Activated naive CD4-positive, alpha-beta T cell (primary cell): ENCODE data around the gene STOML1.
"Not testable (repeated sequence)": the region's sequence is repeated elsewhere in the genome, so short reads cannot be mapped to it uniquely, and the experiment has no call there.

ENCODE experiments used
- DNase-seq, 4 experiments: peaks; one replicate each; lab custom pipeline; 2025; lab: John Stamatoyannopoulos, UW

The STOML1 gene

GRCh38 chr15:73987250-73987649 lies 4.8 kb downstream of the STOML1 start:
- no peak for DNase-seq

DNA sequence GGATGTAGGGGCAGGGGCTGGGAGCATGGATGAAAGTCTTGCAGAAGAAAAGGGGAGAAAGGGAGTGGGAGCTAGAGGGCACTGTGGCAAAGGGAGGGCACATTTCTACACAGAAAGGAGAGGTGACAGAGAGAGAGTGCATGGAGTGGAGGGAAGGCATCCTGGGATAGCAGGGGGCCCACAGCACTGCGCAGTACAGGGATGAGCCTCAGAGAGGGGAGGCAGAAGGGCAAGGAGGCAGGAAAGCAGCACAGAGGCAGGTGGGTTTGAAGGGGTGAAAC lies 5.4 kb downstream of the STOML1 start:
- DNase-seq, result no peak

GRCh38 chr15:73986055-73986775 lies 5.9 kb downstream of the STOML1 start:
- DNase-seq, result no peak

DNA sequence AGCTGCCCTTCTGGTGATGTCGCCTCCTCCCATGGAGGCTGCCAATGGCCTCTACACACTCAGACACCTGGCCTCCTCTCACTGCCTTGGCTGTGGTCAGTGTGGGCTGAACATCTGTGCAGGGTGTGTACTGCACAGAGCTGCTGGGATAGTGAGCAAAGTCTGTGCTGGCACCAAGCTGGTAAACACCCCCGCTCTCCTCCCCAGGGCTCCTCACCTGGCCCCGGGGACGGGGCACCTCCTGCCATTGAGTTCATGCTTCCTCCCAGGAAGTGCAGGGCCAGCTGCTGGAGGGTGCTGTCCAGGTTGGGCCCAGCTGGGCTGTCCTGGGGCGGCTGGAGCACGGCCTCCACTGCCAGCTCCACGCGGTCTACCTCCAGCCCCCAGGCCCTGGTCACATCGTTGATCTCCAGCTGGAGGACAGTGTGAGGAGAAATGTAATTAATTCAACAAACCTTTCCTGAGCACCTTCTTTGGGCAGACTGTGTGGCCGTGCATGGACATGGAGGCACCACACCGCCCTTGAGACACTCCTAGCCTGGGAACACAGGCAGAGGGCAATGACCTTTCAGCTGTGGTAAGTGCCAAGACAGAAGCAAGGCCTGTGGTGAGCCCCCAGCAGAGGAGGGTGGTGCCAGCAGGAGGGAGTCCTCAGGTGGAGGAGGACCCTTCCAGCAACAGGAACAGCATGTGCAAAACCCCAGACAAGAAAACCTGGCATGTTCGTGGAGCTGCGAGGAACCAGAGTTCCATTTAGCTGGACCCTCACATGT lies 6.8 kb downstream of the STOML1 start:
- no peak for DNase-seq

DNA sequence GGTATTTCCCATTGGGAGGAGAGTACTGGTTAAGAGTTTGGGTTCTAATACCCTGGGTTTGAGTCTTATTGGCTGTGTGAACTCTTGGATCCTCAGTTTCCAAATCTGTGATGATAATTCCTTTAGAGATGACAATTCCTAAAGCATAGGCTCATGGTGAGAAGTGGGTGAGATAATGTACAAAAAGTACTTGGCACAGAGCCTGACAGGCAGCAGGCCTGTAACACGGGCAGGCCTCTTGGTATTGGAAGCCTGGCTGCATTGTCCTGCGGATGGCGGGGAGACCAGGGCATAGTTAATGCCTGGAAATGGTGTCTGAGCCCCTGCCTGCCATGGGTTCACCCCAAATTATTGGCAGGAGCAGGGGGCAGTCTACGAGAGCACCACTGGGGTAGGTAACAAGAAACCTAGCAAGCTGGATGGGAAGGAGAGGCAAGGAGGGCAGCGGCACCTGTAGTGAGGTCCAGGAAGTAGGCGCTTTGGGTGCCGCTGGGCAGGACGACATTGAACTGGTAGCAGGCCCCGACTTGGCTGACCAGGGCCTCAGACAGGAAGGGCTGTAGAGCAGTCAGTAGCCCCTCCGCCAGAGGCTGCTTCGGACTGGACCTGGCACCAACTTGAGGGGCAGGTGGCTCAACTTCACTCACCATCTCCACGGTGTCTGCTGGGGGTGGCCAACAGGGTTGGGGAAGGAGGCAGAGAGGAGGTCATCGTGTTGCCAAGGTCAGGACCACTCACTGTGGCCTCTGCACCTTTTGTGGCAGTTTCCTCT lies 7.7 kb downstream of the STOML1 start:
- no peak for DNase-seq

GRCh38 chr15:73983773-73984172 lies 8.3 kb downstream of the STOML1 start:
- no peak for DNase-seq

GRCh38 chr15:73983211-73983727 lies 8.8 kb downstream of the STOML1 start:
- DNase-seq, result no peak

DNA sequence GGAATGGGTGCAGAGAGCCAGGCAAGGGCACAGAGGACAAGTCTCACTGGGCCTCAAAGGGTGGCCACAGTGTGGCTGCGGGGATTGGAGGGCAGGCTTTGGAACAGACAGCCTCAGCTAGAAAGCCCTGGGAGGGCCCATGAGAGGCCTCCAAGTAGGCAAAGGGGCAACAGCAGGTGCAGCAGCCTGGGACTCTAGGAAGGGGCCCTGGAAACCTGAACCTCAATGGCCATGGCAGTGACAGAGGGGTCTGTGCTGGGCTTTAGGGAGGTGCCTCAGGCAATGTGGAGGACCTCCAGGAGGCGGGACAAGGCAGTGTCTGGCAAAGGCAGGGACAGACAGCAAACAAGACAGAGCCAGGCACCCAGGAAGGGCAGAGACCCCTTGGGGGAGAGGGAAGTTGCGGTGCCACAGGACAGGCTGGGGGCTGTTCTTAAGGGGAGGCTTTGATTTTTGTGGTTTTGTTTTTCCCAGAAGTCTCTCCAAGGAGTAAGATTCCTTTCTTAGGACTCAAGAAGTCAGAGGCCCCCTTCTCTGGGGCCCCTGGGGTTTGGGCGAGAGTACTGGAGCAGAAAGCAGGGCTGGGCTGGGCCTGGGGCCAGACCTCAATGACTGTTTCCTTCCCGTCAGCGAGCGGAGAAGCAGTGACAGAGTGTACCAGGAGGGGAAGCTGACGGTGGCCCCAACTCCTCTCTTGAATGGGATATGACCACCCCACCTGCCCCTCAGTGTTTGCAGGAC lies 9.7 kb downstream of the STOML1 start:
- peak in 1 of 4 experiments; percentile 17 for DNase-seq

GRCh38 chr15:73981761-73982221 lies 10.3 kb downstream of the STOML1 start:
- no peak for DNase-seq

GRCh38 chr15:73979636-73980035 lies 12.5 kb downstream of the STOML1 start:
- no peak for DNase-seq

GRCh38 chr15:73978896-73979295 lies 13.2 kb downstream of the STOML1 start:
- DNase-seq, result no peak

GRCh38 chr15:73975440-73976125 lies 16.5 kb downstream of the STOML1 start:
- peak in 2 of 4 experiments; percentile 27 to 47 for DNase-seq

GRCh38 chr15:73973683-73974200 lies 18.4 kb downstream of the STOML1 start:
- DNase-seq, result not testable (repeated sequence)

- peak; percentile 41 to 68 (median 52) for DNase-seq
These were observed 19.0 kb downstream of the STOML1 start for GRCh38 chr15:73972984-73973682.

- no peak for DNase-seq
These were observed 22.8 kb downstream of the STOML1 start for GRCh38 chr15:73969151-73969759.

DNA sequence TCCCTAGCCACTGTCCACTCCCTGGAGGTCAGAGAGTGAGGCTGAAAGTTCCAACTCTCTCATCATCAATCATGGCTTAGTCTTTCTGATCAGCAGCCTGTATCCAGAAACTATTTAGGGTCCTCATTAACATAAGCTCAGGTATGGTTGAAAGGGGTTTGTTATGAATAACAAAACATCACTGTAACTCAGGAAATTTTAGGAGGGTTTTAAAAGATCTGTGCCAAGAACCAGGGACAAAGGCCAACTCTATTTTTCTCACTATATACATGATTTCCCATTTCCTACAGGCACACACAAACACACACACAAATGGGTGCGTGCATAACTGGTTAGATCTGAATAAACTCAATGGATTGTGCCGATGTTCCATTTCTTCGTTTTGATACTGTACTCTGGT lies 23.6 kb downstream of the STOML1 start:
- DNase-seq, result no peak

DNA sequence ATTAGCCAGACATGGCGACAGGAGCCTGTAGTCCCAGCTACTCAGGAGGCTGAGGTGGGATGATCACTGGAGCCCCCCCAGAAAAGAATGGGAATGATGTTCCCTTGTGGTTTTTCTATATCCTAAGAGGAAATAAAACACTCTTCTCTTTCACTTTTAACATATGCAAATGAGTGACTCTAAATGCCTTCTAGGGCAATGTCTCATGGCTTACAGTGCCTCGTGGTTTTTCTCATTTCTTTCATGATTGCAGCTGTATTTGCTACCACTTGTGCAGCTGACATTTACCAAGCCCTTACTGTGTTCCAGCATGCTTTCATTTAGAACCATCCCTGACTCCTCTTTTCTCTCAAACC lies 26.4 kb downstream of the STOML1 start:
- no peak for DNase-seq

DNA sequence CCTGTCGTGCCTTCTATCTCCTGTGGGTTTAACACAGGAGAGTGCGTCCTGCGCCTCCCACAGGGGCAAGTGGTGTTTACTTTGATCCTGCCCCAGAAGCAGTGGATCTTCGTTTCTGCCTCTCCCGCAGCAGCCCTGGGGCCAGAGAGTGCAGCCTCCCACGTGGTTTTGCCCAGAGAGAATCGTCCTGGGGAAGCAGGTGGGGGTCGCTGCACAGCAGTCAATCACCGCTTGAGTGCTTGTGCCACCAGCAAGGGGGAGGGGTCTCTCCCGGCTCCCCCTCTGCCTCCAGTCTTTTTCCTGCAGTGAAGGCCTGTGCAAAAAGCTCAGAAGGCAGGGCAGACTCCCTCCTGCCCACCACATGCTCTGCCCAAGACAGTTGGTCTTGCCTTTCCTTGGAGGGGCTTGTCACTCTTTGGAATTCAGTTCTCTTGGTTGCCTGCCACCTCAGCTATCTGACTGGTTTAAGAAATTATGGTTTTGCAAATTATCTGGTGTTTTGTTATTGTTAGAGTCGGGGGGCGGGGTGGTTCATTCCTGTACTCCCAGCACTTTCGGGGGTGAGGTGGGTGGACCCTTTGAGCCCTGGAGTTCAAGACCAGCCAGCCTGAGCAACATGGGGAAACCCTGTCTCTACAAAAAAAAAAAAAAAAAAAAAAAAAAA lies 26.9 kb downstream of the STOML1 start:
- DNase-seq, result no peak

DNA sequence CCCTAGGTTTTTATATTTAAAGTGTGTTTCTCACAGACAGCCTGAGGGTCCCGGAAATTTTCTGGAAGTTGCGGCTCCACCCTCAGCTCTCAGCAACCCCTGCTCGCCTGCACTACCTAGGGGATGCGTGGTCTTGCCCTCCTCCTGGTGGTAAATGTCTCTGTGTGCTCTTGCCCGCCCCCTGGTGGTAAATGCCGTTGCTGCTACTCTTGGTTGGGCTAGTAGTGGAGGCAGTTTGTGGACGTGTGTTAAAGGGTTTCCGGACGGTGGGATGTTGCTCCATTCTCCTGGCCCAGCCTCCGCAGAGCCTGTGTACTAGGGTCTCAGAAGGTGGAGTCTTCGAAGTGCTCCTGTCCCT lies 27.4 kb downstream of the STOML1 start:
- DNase-seq, result peak; percentile 70 to 84 (median 81)

GRCh38 chr15:73962433-73962832 lies 29.7 kb downstream of the STOML1 start:
- DNase-seq, result no peak
